Skeletal muscle satellite cell (primary cell): ENCODE results near the gene CRB1. TPM values are rescaled to one million over a fixed set of nuclear protein-coding genes. Genes with fewer than 3 reads are reported as not detected.

ENCODE experiments used
- H3K27me3 ChIP-seq: 2 replicates; pipeline ENCODE4 v1.7.0; 2013; ENCODE audit warnings: low read length; ENCODE audit not compliant: control insufficient read depth, insufficient read depth
- H3K36me3 ChIP-seq: 2 replicates; pipeline ENCODE4 v1.7.0; 2013; ENCODE audit warnings: mild to moderate bottlenecking, control low read depth, low read length; ENCODE audit not compliant: insufficient read depth
- H3K4me1 ChIP-seq: 2 replicates; pipeline ENCODE4 v1.7.0; 2013; ENCODE audit warnings: low read length; ENCODE audit not compliant: control insufficient read depth, insufficient read depth
- H3K4me2 ChIP-seq: 2 replicates; pipeline ENCODE4 v1.7.0; 2013; ENCODE audit warnings: mild to moderate bottlenecking, low read length
- H3K4me3 ChIP-seq: 2 replicates; pipeline ENCODE4 v1.7.0; 2013; ENCODE audit warnings: low read length
- H3K9ac ChIP-seq: 2 replicates; pipeline ENCODE4 v1.7.0; 2013; ENCODE audit warnings: mild to moderate bottlenecking, low read depth, low read length, moderate library complexity
- H3K9me3 ChIP-seq: replicated peaks from 2 replicates; pipeline ENCODE4 v1.7.0; 2013; ENCODE audit warnings: mild to moderate bottlenecking, control low read depth, low read length
- small RNA-seq: library from RNA; depleted of rRNA; stranded (forward); fragments of <200 nt; gene quantifications from one replicate; pipeline ENCODE3, GENCODE V24; 2012

CRB1 gene

DNA sequence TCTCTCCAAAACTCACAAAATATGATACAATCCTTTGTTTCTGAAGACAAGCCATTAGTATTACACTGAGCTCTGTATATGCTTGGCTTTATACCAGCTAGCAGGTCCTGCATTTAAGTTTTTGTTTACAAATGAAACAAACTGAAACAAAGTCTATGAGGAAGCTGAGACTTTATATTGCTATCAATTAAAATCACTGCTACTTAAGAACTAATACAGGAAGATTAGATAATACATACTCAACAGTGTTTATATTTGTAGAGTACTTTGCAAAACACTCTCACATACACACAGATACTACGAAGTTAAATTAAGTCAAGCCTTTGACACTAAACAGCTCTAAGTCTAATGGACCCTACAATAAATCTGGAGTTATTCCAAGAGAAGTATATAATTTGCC is 247.4 kb downstream of the CRB1 start:
- Histone ChIP-seq H3K4me2 (no peak overlapping the region), H3K36me3 (no peaks in the 10 kb centered on the region), H3K4me3 (no peak overlapping the region), H3K4me1 (peaks cover 4% of the 10 kb centered on the region), H3K9me3 (no peaks in the 10 kb centered on the region), H3K9ac (no peak overlapping the region), H3K27me3 (no peaks in the 10 kb centered on the region)

DNA sequence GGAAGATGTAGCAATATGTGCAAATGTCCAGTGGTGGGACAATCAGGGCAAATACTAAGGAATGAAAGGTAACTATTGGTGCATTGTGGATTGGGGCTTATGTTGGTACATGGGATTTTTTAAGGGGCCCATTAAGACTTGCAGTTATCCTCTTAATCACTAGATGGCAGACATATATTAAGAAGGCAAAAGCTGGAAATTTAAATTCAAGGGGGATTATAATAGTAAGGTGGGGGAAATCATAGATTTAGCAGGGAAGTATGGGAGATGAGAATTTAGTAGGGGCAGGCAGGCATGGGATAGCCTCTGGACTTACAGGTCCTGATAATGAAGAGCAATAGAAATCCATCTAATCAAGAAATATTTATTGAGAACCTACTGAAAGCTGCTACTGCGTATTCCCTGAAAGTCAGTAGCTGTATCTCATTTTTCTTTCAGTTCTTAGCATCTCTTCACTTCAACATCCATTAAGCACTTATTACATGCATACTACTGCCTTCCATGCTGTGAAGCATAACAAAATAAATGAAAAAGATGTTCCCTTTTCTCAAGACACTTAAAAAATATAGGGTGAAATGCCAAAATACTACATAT is 251.8 kb downstream of the CRB1 start:
- Histone ChIP-seq H3K36me3 (no peaks in the 10 kb centered on the region), H3K4me1 (no peaks in the 10 kb centered on the region), H3K27me3 (no peaks in the 10 kb centered on the region), H3K9me3 (no peaks in the 10 kb centered on the region), H3K4me3 (no peak overlapping the region), H3K9ac (no peak overlapping the region), H3K4me2 (no peak overlapping the region)

DNA sequence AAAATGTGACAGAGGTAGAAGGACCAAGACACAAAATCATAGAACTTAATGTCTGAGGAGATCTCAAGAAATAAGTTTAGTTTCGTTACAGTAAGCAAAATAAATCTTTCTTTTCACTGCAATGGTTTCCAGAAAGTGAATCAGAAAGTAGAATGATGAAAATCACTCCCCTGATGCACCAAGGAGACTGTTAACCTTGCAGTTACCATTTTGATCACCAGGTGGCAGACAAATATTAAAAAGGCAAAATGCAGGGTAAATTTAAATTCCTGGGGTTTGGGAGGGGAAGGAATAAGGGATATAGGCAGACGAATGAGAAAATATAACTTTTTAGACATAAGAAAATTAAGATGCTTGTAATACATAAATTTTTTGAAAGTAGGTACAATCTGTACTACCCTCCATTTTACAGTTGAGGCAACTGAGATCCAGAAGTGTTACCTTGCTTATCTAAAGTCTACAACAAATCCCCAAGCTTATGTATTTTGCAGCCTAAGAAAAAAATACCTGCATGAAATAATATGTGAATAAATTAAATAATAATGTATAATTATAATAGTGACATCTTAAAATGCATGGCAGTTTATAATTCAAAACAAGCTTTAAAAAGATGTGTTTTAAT is 253.2 kb downstream of the CRB1 start:
- H3K36me3 ChIP-seq, result no peaks in the 10 kb centered on the region
- H3K27me3 ChIP-seq, result no peaks in the 10 kb centered on the region
- H3K4me1 ChIP-seq, result no peaks in the 10 kb centered on the region
- H3K4me3 ChIP-seq, result no peak overlapping the region
- H3K4me2 ChIP-seq, result no peak overlapping the region
- no peaks in the 10 kb centered on the region for H3K9me3 ChIP-seq
- no peak overlapping the region for H3K9ac ChIP-seq

DNA sequence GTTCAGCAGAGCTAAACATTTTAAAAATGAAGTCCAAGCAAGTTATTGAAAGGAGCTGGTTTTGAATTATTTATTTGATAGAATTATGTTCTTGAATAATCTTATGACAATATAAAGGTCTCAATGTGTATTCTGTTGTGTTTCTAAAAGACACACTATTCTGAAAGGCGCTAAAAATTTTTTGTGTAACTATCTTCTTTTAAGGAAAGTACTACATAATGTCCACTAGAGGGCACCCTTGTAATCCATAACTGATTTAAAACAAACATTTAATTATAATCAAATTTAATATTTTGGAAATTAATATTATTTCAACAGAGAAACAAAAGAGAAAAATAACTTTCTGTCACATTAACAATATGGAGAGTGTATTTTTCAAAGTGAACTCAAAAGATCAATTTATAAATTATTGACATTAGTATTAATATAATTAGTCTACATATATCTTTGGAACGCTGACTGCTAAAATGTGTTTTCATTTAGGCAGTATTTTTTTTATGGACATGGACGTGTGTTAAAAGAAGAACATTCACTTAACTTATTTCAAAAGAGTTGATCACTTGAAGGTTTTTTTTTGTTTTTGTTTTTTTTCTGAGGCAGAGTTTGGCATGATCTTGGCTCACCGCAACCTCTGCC is 258.8 kb downstream of the CRB1 start:
- Histone ChIP-seq H3K9me3 (no peaks in the 10 kb centered on the region), H3K9ac (no peak overlapping the region), H3K4me3 (no peak overlapping the region), H3K36me3 (no peaks in the 10 kb centered on the region), H3K27me3 (no peaks in the 10 kb centered on the region), H3K4me2 (no peak overlapping the region), H3K4me1 (no peaks in the 10 kb centered on the region)

Small RNA genes lying within 50 kb of the gene (small RNA-seq; reads per million reads assigned to genes)
- not detected for gene MRPS21P3
